Cardiac muscle cell (in vitro differentiated cells and primary cell): ENCODE measurements around the gene MACROD2. TPM values are rescaled to one million over a fixed set of nuclear protein-coding genes. Genes with fewer than 3 reads are reported as not detected.

Experiments
- DNase-seq, 2 donors: peaks; one replicate each; pipeline versions ENCODE4 v3.0.0 to v3.0.0-alpha.2; 2010 to 2017; ENCODE audit warnings: low read depth in 1 of 2, low spot score in 1 of 2
- H3K27ac ChIP-seq: fragments of 200-600 bp; sonication (generic); 2 replicates; pipeline ENCODE4 v1.5.1; 2016
- H3K27me3 ChIP-seq: fragments of 200-600 bp; sonication (generic); 2 replicates; pipeline ENCODE4 v1.6.0; 2016; ENCODE audit warnings: control low read depth
- H3K36me3 ChIP-seq: fragments of 200-600 bp; sonication (generic); 2 replicates; pipeline ENCODE4 v1.5.1; 2016; ENCODE audit warnings: control low read depth
- H3K4me1 ChIP-seq: fragments of 200-600 bp; sonication (generic); 2 replicates; pipeline ENCODE4 v1.8.1; 2017; ENCODE audit warnings: low read depth, mild to moderate bottlenecking, mixed run types
- H3K4me3 ChIP-seq: fragments of 200-600 bp; sonication (generic); 2 replicates; pipeline ENCODE4 v1.5.1; 2016; ENCODE audit warnings: mild to moderate bottlenecking
- H3K9me3 ChIP-seq: fragments of 200-600 bp; sonication (generic); 2 replicates; pipeline ENCODE4 v1.5.1; 2017; ENCODE audit warnings: low read depth, mild to moderate bottlenecking, control low read depth
- polyA plus RNA-seq: library from polyadenylated mRNA; unstranded; fragments of >200 nt; fragmentation: Nextera tagmentation; extraction: Ambion mirVana; gene quantifications from 2 replicates; pipeline ENCODE4 v1.2.1, GENCODE V29; 2016
- total RNA-seq: library from RNA; depleted of rRNA; stranded (reverse); fragments of >200 nt; gene quantifications from 2 replicates; pipeline ENCODE4 v1.2.3, GENCODE V29; 2016
- TF ChIP-seq, protein P1 (sequence below): IDR thresholded peaks from 2 replicates; pipeline ENCODE4 v1.5.1; 2012; ENCODE audit warnings: low read depth, mild to moderate bottlenecking, low read length

The MACROD2 gene
- total and polyA plus RNA-seq, 2 experiments from 2014 or later: 9.3 to 14.4 TPM

GRCh38 chr20:14889496-14890255 lies 894.4 kb downstream of the MACROD2 start:
- Histone ChIP-seq H3K27me3 (no peaks in the 10 kb centered on the region), H3K4me1 (no peaks in the 10 kb centered on the region), H3K27ac (no peak overlapping the region), H3K4me3 (no peak overlapping the region), H3K36me3 (no peaks in the 10 kb centered on the region), H3K9me3 (no peaks in the 10 kb centered on the region)
- TF ChIP-seq, protein P1, sequence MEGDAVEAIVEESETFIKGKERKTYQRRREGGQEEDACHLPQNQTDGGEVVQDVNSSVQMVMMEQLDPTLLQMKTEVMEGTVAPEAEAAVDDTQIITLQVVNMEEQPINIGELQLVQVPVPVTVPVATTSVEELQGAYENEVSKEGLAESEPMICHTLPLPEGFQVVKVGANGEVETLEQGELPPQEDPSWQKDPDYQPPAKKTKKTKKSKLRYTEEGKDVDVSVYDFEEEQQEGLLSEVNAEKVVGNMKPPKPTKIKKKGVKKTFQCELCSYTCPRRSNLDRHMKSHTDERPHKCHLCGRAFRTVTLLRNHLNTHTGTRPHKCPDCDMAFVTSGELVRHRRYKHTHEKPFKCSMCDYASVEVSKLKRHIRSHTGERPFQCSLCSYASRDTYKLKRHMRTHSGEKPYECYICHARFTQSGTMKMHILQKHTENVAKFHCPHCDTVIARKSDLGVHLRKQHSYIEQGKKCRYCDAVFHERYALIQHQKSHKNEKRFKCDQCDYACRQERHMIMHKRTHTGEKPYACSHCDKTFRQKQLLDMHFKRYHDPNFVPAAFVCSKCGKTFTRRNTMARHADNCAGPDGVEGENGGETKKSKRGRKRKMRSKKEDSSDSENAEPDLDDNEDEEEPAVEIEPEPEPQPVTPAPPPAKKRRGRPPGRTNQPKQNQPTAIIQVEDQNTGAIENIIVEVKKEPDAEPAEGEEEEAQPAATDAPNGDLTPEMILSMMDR: no peak
- DNase-seq: no peak

- Histone ChIP-seq H3K4me1 (no peaks in the 10 kb centered on the region), H3K4me3 (no peak overlapping the region), H3K27me3 (no peaks in the 10 kb centered on the region), H3K9me3 (no peaks in the 10 kb centered on the region), H3K36me3 (no peaks in the 10 kb centered on the region), H3K27ac (no peak overlapping the region)
- no peak for DNase-seq
- TF ChIP-seq, protein P1: no peak
Measured at GRCh38 chr20:14890713-14891112, 895.4 kb downstream of the MACROD2 start.

DNA sequence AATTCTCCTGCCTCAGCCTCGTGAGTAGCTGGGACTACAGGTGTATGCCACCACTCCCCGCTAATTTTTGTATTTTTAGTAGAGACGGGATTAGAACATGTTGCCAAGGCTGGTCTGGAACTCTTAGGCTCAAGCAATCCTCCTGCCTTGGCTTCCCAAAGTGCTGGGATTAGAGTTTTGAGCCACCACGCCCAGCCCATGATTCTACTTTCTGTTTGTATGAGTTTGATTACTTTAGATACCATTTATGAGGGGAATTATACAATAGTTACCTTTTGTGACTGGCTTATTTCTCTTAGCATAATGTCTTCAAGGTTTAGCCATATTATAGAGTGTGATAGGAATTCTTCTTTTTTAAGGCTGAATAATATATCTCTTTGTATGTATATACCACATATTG lies 897.5 kb downstream of the MACROD2 start:
- no peak overlapping the region for H3K27ac ChIP-seq
- TF ChIP-seq, protein P1: no peak
- no peak for DNase-seq
- H3K9me3 ChIP-seq: no peaks in the 10 kb centered on the region
- H3K4me1 ChIP-seq: no peaks in the 10 kb centered on the region
- H3K36me3 ChIP-seq: no peaks in the 10 kb centered on the region
- H3K4me3 ChIP-seq: no peak overlapping the region
- no peaks in the 10 kb centered on the region for H3K27me3 ChIP-seq

DNA sequence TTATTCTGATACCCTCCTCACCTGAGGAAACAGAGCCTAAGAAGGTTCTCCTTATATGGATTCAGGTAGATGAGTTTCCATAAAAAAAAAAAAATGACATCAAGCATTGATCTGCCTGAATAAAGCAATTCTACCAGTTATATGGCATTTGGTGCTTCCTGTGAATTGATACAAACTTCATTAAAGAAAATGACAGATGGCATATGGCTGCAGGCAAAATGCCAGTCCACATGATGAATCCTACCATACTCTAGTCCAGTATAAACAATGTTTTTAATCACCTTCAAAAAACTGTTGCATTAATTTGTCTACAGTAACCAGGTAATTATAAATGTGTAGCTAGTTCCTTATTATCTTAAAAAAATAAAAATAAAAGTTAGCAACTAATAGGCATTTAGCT lies 901.3 kb downstream of the MACROD2 start:
- no peak overlapping the region for H3K27ac ChIP-seq
- no peak for DNase-seq
- TF ChIP-seq, protein P1: no peak

DNA sequence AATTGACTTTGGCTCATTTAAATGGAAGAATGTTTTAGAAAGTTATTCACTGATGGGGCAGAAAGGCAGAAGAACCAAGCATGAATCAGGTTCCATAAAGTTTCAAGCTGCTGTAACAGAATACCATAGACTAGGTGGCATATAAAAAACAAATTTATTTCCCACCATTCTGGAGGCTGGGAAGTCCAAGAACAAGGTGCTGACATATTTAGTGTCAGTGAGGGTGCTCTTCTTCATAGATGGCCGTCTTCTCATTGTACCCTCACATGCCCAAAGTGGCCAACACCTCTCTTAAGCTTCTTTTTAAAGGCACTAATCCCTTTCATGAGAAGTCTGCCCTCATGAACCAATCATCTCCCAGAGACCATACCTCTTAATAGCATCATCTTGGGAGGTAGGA lies 902.3 kb downstream of the MACROD2 start:
- no peaks in the 10 kb centered on the region for H3K36me3 ChIP-seq
- TF ChIP-seq, protein P1: no peak
- H3K9me3 ChIP-seq: no peaks in the 10 kb centered on the region
- no peak overlapping the region for H3K4me3 ChIP-seq
- no peaks in the 10 kb centered on the region for H3K27me3 ChIP-seq
- H3K27ac ChIP-seq: no peak overlapping the region
- H3K4me1 ChIP-seq: no peaks in the 10 kb centered on the region
- no peak for DNase-seq

More for the DNA sequence above, 901.3 kb downstream of the MACROD2 start:
- Histone ChIP-seq H3K36me3 (no peaks in the 10 kb centered on the region), H3K4me3 (no peak overlapping the region), H3K27me3 (no peaks in the 10 kb centered on the region), H3K4me1 (no peaks in the 10 kb centered on the region), H3K9me3 (no peaks in the 10 kb centered on the region)
